ENCODE results near the gene ZNF445. TPM values are rescaled to one million over a fixed set of nuclear protein-coding genes. Genes with fewer than 3 reads are reported as not detected.

The ZNF445 gene
- total and polyA plus RNA-seq, 9 of the 15 experiments (the other 6 are each of a cell fraction or from before 2014, with no cell fraction given): 1.2 to 26.9 (median 10.6) TPM

- TF ChIP-seq PRDM10 (IDR thresholded peaks at IDR 0.05; ENCODE audit: partially characterized antibody): peak; percentile 81
- peak; percentile 74; the same call in 1 of the 2 replicates for TF ChIP-seq ZBTB1 (CRISPR knock-in tag; IDR thresholded peaks at IDR 0.05; ENCODE audit: borderline replicate concordance, low read depth)
- TF ChIP-seq ZSCAN29 (IDR thresholded peaks at IDR 0.05): no peak
- peak; percentile 91 for TF ChIP-seq ZNF766 (CRISPR knock-in tag; conservative IDR thresholded peaks at IDR 0.05)
- peak in 1 of 2 experiments; percentile 83; a peak in 1 of 3 replicates for TF ChIP-seq CBX3 (IDR thresholded peaks at IDR 0.05; ENCODE audit: borderline replicate concordance in 1 of 2, low read length in 2 of 2)
- no peak for TF ChIP-seq NR3C1 (CRISPR knock-in tag; IDR thresholded peaks at IDR 0.05)
- peak; percentile 84 to 88 for TF ChIP-seq MNT (conservative IDR thresholded peaks at IDR 0.05)
- TF ChIP-seq CBX8 (IDR thresholded peaks at IDR 0.05; ENCODE audit: borderline replicate concordance, extremely low read depth, low read depth, low read length, poor library complexity, severe bottlenecking): no peak
- no peak for TF ChIP-seq COPS2 (conservative IDR thresholded peaks at IDR 0.05)
- TF ChIP-seq SOX6 (IDR thresholded peaks at IDR 0.05): peak; percentile 97
- TF ChIP-seq, protein P1, sequence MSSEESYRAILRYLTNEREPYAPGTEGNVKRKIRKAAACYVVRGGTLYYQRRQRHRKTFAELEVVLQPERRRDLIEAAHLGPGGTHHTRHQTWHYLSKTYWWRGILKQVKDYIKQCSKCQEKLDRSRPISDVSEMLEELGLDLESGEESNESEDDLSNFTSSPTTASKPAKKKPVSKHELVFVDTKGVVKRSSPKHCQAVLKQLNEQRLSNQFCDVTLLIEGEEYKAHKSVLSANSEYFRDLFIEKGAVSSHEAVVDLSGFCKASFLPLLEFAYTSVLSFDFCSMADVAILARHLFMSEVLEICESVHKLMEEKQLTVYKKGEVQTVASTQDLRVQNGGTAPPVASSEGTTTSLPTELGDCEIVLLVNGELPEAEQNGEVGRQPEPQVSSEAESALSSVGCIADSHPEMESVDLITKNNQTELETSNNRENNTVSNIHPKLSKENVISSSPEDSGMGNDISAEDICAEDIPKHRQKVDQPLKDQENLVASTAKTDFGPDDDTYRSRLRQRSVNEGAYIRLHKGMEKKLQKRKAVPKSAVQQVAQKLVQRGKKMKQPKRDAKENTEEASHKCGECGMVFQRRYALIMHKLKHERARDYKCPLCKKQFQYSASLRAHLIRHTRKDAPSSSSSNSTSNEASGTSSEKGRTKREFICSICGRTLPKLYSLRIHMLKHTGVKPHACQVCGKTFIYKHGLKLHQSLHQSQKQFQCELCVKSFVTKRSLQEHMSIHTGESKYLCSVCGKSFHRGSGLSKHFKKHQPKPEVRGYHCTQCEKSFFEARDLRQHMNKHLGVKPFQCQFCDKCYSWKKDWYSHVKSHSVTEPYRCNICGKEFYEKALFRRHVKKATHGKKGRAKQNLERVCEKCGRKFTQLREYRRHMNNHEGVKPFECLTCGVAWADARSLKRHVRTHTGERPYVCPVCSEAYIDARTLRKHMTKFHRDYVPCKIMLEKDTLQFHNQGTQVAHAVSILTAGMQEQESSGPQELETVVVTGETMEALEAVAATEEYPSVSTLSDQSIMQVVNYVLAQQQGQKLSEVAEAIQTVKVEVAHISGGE (CRISPR knock-in tag; IDR thresholded peaks at IDR 0.05): peak in 1 of 3 experiments; percentile 75; a peak in 2 of 6 replicates
- TF ChIP-seq MCM3 (IDR thresholded peaks at IDR 0.05): no peak
- no peak for TF ChIP-seq FIP1L1 (IDR thresholded peaks at IDR 0.05; ENCODE audit: low read depth, low read length, poor library complexity, severe bottlenecking)
- no peak for TF ChIP-seq PRPF4 (IDR thresholded peaks at IDR 0.05; ENCODE audit: insufficient read depth, low read depth, low read length, poor library complexity, severe bottlenecking)
- no peak for TF ChIP-seq MLX (CRISPR knock-in tag; conservative IDR thresholded peaks at IDR 0.05)
- no peak for TF ChIP-seq MCM5 (IDR thresholded peaks at IDR 0.05; ENCODE audit: low read depth)
Measured at GRCh38 chr3:44439499-44440295, 37.8 kb downstream of the ZNF445 start (continued).

Measured in K562 (cell line).